Middle frontal gyrus (tissue), 1 donor: ENCODE results near the gene ATP2B2.

Source experiments
- DNase-seq: peaks from one replicate; pipeline ENCODE4 v3.0.0-alpha.2; 2015; ENCODE audit warnings: low spot score; ENCODE audit errors: extremely low spot score

Gene ATP2B2

DNA sequence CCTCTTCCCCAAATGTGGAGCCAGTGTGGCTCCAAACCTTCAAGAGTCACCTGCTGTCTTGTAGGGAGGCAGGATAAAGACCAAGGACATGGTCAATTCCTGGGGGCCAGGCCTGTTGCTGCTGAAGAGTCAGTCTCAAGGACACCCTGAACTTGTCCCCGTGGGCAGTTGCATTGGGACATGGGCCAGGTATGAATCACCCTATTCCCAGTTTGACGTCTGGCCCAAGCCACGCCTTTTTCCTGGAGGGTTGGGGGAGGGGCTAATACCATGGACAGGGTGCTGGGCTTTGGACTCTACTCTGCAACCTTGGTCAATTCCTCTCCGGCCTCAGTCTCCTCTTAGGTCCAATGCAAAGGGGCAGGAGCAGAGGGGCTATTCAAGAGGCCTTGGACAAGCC is 10.4 kb downstream of the ATP2B2 start:
- no peak for DNase-seq

DNA sequence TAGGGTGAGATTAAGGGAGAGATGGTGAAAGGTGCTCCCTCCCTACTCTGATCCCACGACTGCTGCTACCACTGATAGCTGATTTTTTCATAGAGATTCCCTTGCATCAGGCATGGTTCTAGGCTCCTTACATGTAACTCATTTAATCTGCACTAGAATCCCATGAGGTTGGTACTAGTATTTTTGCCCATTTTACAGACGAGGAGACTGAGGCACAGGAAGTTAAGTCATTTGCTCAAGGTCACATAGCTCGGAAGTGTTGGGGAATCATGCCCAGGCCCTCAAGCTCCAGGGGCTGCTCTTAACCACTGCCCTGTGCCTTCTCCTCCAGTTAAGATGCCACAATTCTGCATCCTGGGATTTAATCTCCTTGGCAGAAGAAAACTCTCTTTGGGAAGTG is 11.2 kb downstream of the ATP2B2 start:
- no peak for DNase-seq

DNA sequence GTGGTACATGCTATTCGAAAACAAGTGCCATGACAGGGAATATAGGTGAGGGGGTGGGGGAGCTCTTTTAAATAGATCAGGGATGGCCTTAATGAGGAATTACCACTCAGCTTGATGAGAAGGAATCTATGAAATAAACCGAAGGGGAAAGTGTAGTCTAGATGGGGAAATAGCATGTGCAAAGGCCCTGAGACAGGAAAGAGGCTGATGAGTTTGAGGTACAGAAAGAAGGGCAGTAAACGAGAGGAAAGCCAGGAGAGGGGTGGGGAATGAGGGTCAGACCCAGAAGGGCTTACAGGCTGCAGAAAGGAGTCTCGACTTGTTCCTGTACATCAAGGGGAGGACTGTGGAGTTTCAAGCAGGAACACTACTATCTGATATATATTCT is 12.2 kb downstream of the ATP2B2 start:
- no peak for DNase-seq

DNA sequence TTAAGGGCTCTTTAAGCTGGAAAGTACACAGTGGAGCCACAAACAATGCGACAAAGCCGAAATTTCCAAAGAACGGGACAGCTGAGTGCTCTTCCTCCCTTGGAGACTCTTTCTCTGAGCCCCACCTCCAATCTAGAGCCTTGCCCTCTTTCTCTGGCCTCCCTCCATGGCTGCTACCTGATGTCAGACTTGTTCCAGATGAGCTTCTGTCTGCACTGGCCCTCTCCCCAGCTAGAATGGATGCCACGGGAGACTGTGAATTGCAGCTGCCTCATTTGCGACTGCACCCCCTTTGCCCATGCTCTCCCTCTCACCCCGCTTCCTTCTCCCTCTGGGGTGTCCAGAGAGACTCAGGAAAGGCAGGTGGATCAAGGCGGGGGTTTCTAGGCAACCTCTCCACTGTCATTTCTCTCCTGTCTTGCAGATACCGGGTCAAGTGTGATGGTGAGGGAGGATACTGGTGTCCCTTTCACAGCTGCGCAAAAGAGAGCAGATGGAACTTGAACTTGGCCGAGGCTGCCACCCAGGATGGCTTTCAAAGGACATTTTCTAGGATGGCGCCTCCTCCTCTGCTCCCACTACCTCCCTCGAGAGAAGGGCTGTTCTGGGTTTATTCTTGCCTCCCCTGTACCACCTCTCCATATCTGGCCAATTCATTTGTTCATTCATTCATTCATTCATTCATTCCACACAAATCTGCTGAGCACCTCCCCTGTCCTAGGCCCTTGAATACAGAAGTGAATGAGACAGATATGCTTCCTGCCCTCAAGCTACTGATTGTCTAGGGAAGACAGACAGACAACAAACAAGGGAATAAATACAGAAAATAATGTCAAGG is 12.8 kb downstream of the ATP2B2 start:
- no peak for DNase-seq

DNA sequence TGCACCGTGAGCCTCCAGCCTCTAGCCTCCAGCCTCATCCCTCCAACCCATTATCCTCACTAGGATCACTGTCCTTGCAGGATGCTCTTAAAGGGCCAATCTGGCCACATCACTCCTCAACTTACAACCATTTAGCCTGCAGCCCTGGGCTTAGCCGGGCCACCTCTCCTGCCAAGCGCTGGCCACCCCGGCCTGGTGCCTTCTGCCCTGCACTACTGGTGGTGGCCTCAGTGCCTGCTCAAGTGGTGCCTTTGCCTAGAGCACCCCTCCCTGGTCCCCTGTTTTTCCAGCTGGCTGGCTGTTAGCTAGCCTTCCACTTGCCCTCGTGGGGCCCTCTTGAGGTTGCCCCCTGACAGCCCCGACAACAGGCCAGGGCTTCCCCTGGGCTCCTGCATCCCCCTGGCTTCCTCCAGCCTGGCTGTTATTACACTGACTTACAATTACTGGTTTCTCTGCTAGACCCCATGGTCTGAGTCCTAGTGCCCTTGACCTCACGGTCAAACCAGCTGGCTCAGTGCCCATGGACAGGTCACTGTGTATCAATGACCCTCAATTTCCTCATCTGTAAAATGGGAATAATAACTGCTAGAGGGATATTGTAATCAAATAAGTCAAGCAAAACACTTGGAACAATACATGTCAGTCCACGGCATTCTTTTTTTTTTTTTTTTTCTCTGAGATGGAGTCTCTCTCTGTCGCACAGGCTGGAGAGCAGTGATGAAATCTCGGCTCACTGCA is 15.5 kb downstream of the ATP2B2 start:
- no peak for DNase-seq

DNA sequence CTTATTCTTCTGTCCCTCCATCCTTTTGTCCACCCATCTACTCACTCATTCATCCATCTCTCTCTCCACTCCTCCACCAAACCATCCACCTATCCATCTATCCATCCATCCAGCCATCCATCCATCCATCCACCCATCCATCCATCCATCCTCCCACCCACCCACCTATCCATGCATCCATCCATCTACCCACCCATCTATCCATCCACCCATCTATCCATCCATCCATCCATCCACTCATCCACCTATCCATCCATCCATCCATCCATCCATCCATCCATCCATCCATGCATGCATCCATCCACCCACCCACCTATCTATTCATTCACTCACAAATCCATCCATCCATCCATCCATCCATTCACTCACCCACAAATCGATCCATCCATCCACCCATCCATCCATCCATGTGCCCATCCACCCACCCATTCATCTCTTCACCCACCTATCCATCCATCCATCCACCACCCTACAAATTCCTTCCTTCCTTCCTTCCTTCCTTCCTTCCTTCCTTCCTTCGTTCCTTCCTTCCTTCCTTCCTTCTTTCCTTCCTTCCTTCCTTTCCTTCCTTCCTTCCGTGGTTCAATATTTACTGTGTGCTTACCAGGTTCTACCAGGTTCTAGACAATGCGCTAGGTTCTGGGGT is 17.3 kb downstream of the ATP2B2 start:
- no peak for DNase-seq

DNA sequence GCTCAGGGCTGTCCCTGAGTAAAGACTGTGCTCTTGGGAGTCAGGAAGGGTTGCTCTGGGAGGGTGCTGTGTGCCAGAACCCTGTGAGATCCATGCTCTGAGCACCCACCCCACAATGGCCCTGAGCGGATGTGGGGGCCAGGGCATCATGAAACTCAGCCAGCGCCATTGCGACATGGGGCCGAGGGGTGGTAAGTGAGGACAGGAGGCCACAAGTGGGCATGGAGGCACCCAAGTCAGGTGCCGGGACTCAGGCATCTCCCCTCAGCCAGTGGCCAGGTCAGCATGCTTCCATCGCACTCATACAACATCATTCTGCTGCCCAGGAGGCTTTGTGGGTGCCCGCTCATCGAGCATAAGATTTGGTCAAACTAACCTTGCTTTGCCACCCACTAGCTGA is 19.6 kb downstream of the ATP2B2 start:
- no peak for DNase-seq

DNA sequence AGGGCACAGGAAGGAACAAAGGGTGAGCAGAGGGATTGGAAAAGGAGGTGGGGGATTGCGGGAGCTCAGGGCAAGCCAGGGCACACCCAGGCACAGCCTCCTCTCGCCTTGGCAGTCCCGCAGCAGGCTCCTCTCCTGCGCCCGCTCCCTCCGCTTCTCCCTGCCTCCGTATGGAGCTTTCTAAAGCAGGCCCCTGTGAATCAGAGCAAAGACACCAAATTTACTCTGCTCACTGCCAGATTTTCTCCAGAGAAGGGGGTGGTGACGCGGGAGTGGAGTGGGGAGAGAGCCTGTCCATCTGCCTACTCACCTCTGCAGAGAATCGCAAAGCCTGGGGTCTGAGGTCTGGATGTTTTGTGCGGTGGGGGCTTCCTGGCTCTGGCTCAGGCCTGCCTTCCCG is 20.0 kb downstream of the ATP2B2 start:
- DNase-seq: no peak

DNA sequence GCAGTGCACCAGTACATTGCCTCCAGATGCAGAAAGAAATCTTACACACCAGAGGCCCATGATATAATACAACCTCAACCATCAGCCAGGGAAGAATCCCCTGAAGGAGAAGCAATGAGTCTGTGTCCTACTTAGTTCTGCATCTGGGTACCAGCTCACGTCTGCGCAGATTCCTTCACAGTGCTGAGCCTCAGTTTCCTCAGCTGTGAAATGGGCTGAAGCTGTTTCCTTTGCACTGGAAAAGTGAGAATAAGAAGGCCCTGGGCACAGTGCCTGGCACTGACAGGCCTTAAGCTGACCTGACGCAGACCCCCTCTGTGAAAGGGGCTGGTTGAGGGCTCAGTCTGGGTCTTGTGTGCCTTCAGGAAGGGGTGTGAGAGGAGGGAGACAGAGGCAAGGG is 20.7 kb downstream of the ATP2B2 start:
- DNase-seq: no peak

DNA sequence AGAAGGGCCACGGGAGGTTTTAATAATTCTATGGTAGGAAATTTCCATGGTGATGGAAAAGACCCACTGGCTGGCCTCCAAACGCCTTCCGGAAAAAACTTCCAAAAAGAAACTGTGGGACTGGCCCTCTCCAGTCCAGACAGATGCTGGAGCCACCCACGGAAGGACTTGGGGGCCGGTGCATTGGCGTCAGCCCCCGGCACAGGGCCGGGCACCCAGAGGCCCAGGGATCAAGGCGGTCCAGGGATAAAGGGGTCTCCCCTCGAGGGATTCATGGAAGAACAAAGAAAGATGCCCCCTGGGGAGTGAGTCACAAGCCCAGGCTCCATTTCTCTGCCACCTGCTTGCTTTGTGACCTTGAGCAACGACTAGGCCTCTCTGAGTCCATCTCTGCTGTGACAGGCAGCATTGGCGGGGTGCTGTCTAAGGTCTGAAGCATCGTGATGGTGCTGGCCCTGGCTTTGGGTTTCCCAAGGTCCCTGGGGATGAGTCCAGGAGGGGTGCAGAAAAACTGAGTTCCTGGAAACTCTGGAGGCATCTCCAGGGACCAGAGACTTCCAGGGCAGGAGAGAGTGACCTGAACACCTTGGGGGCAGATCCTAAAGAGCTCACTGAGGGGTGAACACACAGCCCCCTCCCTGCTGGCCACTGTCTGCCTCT is 21.6 kb downstream of the ATP2B2 start:
- no peak for DNase-seq

DNA sequence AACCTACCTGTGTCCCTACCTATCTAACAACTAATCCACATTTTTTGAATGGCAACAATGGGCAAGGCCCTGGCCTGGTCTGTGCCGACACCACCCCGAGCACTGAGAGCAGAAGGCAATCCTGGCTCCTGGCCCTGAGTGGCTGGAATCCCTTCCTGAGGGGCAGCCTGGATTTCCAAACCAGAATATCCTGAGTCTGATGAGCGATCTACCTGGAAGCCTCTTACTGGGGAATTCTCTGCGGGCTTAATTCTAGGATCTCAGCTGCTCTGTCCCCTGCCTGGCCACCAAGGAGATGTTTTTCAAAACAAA is 22.1 kb downstream of the ATP2B2 start:
- no peak for DNase-seq

DNA sequence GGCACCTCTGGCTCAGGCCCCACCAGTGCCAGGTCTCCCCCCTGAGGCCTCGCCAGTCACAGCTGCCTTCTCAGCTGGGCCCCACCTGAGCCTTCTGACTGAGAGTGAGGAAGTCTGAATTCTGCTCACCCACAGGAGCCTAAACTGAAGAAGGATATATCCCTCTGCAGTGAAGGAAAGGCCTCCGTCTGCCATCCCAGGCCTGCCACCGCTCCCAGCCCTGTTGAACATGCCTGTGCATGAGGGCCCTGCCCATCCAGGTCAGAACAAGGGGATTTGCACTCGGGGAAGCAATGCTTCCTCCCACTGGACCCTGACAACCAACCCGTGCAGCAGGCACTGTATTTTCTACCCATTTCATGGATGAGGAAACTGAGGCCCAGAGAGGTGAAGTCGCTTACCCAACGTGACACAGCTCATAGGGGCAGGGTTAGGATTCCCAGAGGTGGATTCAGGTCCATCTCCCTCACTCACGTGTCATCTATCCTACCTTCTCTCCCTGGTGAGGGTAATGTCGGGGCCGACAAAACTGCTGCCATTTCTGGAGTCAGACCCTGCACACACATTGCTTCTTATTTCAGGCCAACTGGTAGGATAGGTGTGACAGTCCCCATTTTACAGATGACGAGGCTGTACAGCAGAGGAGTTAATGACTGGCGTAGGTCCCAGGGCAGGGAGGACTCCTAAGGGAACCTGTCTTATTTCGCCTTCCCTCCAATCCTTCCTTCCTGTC is 22.6 kb downstream of the ATP2B2 start:
- no peak for DNase-seq

DNA sequence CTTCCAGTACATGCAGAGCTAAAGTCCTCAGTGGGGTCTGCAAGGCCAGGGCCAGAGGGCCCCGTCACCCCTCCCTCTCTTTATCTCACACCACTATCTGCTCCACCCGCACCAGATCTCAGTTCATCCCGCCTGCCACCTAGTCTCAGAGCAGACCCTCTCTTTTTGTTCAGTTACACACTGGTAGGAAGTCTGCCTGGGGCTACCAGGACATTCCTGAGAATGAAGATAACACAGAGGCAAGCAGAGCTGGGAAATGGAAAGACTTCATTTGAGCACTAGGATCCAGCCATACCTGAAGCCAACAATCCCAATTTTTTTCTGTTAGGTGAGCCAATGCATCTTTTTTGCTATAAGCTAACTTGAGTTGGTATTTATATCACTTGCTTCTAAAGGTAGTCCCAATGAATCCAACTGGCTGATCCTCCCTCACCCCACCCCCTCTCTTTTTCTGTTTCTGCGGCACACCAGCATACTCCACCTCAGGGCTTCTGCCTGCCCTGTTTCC is 24.5 kb downstream of the ATP2B2 start:
- no peak for DNase-seq

DNA sequence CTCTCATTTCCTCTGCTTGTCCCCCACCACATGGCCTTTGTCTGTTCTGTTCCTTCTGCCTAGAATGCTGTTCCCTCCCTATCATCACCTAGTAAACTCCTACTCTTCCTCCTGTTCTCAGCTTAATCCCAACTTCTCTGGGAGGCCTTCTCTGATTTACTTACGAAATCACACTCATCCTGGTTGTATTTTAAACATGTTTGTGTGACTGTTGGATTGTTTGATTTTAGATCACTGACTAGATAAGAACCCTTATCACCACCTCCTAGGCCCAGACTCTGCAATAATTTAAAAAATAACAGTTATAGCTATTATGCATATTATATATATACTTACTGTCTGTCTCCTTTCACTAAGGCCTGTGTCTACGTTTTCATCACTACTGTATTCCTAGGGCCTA is 26.1 kb downstream of the ATP2B2 start:
- DNase-seq: no peak

DNA sequence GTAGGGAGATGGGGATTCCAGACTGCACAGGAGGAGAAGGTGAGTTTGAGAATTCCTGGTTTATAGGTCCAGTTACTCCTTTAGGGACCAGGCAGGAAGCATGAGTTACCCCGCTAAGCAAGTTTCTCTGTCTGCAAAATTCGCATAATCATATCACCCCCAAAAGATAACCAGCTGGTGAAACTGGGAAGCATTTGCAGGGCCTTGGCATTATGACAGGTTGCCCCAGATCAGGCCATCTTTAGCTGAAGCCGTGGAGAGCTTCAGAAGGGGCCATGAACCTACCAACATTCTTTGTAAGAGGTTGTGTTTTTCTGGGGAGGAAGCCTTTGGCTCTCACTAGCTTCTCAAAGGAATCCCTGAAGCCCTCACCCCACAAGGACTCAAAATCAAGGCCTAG is 29.4 kb downstream of the ATP2B2 start:
- no peak for DNase-seq

DNA sequence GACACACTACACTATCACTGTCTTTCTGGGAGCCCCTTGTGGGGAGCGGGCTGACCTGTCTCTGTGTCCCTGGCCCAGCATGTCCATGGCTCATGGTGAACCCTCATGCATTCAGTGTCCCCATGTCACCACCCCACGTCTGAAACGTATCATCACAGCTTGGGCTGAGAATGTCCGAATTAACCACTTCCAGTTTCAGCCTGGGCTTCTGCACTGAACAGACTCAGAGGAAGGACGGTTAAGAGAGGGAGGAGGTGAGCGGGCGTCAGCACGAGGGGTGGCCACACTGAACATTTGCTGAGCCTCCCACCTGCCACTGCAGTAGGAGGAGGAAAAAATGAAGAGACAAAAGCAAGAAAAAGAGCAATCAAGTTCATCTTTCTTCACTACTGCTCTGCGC is 30.5 kb downstream of the ATP2B2 start:
- no peak for DNase-seq

DNA sequence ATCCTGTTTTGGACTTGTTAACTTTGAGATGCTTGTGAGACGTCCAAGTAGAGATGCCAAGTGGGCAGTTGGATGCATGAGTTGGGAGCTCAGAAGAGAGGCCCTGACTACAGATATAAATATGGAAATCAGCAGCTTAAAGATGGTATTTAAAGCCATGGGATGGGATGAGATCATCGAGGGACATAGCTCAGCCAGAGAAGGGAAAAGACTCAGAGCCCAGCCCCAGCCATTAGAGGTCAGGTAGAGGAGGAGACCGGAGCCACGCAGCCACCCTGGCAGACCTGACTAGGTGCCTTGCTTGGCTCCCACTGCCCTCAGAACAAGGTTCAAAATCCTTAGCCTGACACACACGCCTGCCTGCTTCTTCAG is 31.1 kb downstream of the ATP2B2 start:
- peak; percentile 55 for DNase-seq

DNA sequence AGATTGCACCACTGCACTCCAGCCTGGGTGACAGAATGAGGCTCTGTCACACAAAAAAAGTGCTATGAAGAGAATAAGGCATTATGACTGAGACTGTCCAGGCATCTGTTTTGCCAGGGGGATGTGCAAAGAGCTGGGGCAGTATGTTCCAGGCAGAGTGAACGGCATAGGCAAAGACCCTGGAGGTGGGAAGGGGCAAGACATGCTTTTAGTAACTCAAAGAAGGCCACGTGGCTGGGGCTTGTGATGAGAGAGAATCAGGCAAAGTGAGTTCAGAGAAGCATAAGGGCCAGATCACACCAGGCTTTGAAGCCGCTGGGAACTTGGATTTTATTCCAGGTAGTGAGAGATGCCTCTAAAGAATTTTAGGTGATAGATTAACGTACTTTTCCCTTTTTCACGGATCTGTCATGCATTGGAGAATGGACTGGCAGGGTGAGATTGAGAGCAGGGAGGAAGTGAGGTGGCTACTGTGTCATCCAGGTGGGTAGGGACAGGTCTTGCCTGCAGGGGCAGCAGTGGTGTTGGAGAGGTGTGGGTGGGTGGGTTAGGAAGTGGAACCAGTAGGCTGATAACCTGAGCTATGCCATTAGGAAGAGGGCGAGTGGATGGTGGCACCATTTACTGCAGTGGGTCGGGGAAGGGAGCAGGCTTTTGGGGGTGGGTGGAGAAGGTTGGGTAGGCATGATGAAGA is 31.7 kb downstream of the ATP2B2 start:
- DNase-seq: no peak

DNA sequence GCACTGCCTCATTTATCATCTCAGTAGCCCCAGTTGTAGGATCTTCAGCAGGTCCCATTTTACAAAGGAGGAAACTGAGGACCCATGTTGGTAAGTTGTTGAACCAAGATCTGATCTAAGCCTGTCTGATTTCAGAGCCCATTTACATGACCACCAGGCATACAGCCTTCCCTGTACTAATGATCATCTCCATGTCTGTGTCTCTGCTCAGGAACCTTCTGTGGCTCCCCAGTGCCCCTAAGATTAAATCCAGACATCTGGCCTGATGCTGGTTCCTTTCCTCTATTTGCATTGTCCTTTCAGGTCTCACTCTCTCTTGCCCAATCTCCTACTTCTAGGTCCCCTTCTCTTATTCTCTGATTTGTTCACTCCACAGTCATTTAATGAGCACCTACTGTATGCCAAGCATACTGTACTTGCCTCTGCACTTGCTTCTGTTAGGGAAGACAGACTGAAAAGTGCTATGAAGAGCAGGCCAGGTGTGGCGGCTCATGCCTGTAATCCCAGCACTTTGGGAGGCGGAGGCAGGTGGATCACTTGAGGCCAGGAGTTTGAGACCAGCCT is 32.4 kb downstream of the ATP2B2 start:
- no peak for DNase-seq

DNA sequence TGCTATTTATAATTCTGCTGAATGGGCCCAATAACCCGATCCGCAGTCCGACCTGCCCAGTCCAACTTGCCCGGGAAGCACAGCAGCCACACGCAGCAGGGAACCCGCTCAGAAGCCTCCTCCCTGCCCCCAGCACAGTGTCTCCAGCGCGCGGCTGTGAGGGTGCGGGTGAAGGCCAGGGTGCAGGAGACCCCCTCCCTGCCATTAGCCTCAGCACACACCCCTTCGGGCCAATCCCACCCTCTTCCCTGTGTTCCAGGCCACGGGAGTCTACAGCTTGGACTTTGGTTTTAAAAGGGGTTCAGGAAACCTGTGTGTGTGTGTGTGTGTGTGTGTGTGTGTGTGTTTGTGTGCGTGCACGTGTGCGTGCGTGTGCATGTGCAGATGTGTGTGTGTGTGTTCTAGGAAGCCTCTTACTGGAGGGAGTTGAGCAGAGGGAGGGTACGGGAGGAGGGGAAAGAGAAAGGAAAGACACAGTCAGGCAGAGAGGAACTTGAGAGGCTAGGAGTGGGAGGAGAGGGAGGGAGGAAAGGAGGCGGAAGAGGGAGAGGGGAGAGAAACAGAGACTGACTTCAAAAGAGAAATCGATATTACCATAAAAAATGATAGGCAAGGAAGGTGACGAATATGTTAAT is 34.2 kb downstream of the ATP2B2 start:
- no peak for DNase-seq
